Amniotic stem cell (primary cell): Measurements from ENCODE around the gene ATRNL1.

Source experiments
- DNase-seq: peaks from one replicate; lab custom pipeline; 2025; lab: John Stamatoyannopoulos, UW

ATRNL1 gene

GRCh38 chr10:115951242-115951641, 858.1 kb downstream of the ATRNL1 start:
- no peak for DNase-seq

- no peak for DNase-seq
Measured at GRCh38 chr10:115953281-115953680, 860.1 kb downstream of the ATRNL1 start.

GRCh38 chr10:115953968-115954367, 860.8 kb downstream of the ATRNL1 start:
- DNase-seq, result no peak

GRCh38 chr10:115956225-115957011, 863.3 kb downstream of the ATRNL1 start:
- no peak for DNase-seq

GRCh38 chr10:115957012-115957399, 863.8 kb downstream of the ATRNL1 start:
- no peak for DNase-seq

GRCh38 chr10:115957786-115958442, 864.7 kb downstream of the ATRNL1 start:
- no peak for DNase-seq

GRCh38 chr10:115963848-115964247, 870.7 kb downstream of the ATRNL1 start:
- DNase-seq, result no peak

GRCh38 chr10:115964827-115965226, 871.7 kb downstream of the ATRNL1 start:
- DNase-seq, result no peak

GRCh38 chr10:115965376-115965775, 872.2 kb downstream of the ATRNL1 start:
- DNase-seq, result no peak

- DNase-seq, result no peak
Measured at GRCh38 chr10:115968236-115968635, 875.1 kb downstream of the ATRNL1 start.

GRCh38 chr10:115969591-115969990, 876.4 kb downstream of the ATRNL1 start:
- DNase-seq, result no peak

GRCh38 chr10:115971921-115972320, 878.8 kb downstream of the ATRNL1 start:
- DNase-seq, result no peak

GRCh38 chr10:115972426-115972825, 879.3 kb downstream of the ATRNL1 start:
- DNase-seq, result no peak

GRCh38 chr10:115974351-115974750, 881.2 kb downstream of the ATRNL1 start:
- DNase-seq, result no peak

GRCh38 chr10:115974816-115975430, 881.8 kb downstream of the ATRNL1 start:
- no peak for DNase-seq

GRCh38 chr10:115975506-115975905, 882.3 kb downstream of the ATRNL1 start:
- no peak for DNase-seq

- DNase-seq, result no peak
Measured at GRCh38 chr10:115976342-115976741, 883.2 kb downstream of the ATRNL1 start.

GRCh38 chr10:115977855-115978254, 884.7 kb downstream of the ATRNL1 start:
- no peak for DNase-seq

GRCh38 chr10:115979576-115979975, 886.4 kb downstream of the ATRNL1 start:
- no peak for DNase-seq

- no peak for DNase-seq
Measured at GRCh38 chr10:115980470-115980869, 887.3 kb downstream of the ATRNL1 start.

GRCh38 chr10:115981081-115981480, 887.9 kb downstream of the ATRNL1 start:
- no peak for DNase-seq

- no peak for DNase-seq
Measured at GRCh38 chr10:115982076-115982475, 888.9 kb downstream of the ATRNL1 start.

GRCh38 chr10:115982526-115982925, 889.4 kb downstream of the ATRNL1 start:
- no peak for DNase-seq
